Activated CD4-positive, CD25-positive, alpha-beta regulatory T cell (primary cell): ENCODE results near the gene MAPK12.
"Not testable (repeated sequence)": the region's sequence is repeated elsewhere in the genome, so short reads cannot be mapped to it uniquely, and the experiment has no call there.

Experiments
- DNase-seq, 4 experiments: peaks; one replicate each; lab custom pipeline; 2025; lab: John Stamatoyannopoulos, UW

Gene MAPK12

GRCh38 chr22:50281957-50282356 lies 20.5 kb upstream of the MAPK12 start:
- DNase-seq = no peak

GRCh38 chr22:50281384-50281760 lies 19.9 kb upstream of the MAPK12 start:
- no peak for DNase-seq

GRCh38 chr22:50280708-50281383 lies 19.4 kb upstream of the MAPK12 start:
- no peak for DNase-seq

- DNase-seq = no peak
Measured at GRCh38 chr22:50280022-50280707, 18.7 kb upstream of the MAPK12 start.

GRCh38 chr22:50278956-50279619 lies 17.6 kb upstream of the MAPK12 start:
- no peak for DNase-seq

GRCh38 chr22:50278461-50278860 lies 17.0 kb upstream of the MAPK12 start:
- no peak for DNase-seq

GRCh38 chr22:50277761-50278160 lies 16.3 kb upstream of the MAPK12 start:
- no peak for DNase-seq

GRCh38 chr22:50276143-50276542 lies 14.7 kb upstream of the MAPK12 start:
- peak; percentile 20 to 56 (median 36) for DNase-seq

- no peak for DNase-seq
Measured at GRCh38 chr22:50275181-50276055, 13.9 kb upstream of the MAPK12 start.

- DNase-seq = no peak
Measured at GRCh38 chr22:50274771-50275170, 13.3 kb upstream of the MAPK12 start.

- DNase-seq = peak in 1 of 4 experiments; percentile 17
Measured at GRCh38 chr22:50274311-50274710, 12.8 kb upstream of the MAPK12 start.

- DNase-seq = not testable (repeated sequence)
Measured at GRCh38 chr22:50273781-50274180, 12.3 kb upstream of the MAPK12 start.

- not testable (repeated sequence) for DNase-seq
Measured at GRCh38 chr22:50273352-50273751, 11.9 kb upstream of the MAPK12 start.

- no peak for DNase-seq
Measured at GRCh38 chr22:50272044-50272802, 10.7 kb upstream of the MAPK12 start.

- peak in 3 of 4 experiments; percentile 25 to 39 (median 29) for DNase-seq
Measured at GRCh38 chr22:50271519-50271970, 10.1 kb upstream of the MAPK12 start.

- DNase-seq = peak; percentile 23 to 44 (median 35)
Measured at GRCh38 chr22:50270666-50271394, 9.3 kb upstream of the MAPK12 start.

GRCh38 chr22:50269970-50270665 lies 8.6 kb upstream of the MAPK12 start, which contains the start of gene MAPK11:
Gene MAPK11, minus strand, starts transcription at chr22:50270380. Its CDS starts 88 bp downstream, at chr22:50270292.
- peak in 3 of 4 experiments; percentile 22 to 68 (median 65) for DNase-seq

GRCh38 chr22:50269573-50269969 lies 8.1 kb upstream of the MAPK12 start:
- no peak for DNase-seq

- no peak for DNase-seq
Measured at GRCh38 chr22:50268655-50269113, 7.2 kb upstream of the MAPK12 start.
